Measurements from ENCODE around the gene SAMM50.

DNA sequence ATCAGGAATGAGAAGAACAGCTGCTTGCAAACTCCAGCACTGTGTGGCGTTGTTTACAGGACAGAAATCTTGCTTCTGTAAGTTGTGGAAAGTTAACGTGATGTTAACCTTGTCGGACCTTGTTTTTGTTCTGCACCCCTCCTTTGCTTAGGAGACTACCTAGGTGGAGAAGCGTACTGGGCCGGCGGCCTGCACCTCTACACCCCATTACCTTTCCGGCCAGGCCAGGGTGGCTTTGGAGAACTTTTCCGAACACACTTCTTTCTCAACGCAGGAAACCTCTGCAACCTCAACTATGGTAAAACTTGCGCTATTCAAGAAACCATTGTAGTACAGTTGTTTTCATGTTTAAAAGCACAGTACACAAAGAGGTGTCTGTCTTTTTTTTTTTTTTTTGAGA lies 33.7 kb downstream of the SAMM50 start:
- TF ChIP-seq POLR2AphosphoS5 (IDR thresholded peaks at IDR 0.05) (no peak), EP300 (IDR thresholded peaks at IDR 0.05) (no peak), POLR2A (IDR thresholded peaks at IDR 0.05) (no peak)
- TF ChIP-seq, protein P1, sequence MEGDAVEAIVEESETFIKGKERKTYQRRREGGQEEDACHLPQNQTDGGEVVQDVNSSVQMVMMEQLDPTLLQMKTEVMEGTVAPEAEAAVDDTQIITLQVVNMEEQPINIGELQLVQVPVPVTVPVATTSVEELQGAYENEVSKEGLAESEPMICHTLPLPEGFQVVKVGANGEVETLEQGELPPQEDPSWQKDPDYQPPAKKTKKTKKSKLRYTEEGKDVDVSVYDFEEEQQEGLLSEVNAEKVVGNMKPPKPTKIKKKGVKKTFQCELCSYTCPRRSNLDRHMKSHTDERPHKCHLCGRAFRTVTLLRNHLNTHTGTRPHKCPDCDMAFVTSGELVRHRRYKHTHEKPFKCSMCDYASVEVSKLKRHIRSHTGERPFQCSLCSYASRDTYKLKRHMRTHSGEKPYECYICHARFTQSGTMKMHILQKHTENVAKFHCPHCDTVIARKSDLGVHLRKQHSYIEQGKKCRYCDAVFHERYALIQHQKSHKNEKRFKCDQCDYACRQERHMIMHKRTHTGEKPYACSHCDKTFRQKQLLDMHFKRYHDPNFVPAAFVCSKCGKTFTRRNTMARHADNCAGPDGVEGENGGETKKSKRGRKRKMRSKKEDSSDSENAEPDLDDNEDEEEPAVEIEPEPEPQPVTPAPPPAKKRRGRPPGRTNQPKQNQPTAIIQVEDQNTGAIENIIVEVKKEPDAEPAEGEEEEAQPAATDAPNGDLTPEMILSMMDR (IDR thresholded peaks at IDR 0.05) = no peak
